Muscle of back (tissue), 11 donors: ENCODE measurements around the gene DENND4C. TPM values are rescaled to one million over a fixed set of nuclear protein-coding genes. Genes with fewer than 3 reads are reported as not detected.
"Not testable (repeated sequence)": the region's sequence is repeated elsewhere in the genome, so short reads cannot be mapped to it uniquely, and the experiment has no call there.

Experiments used
- DNase-seq, 3 donors: peaks; one replicate each; pipeline versions ENCODE4 v3.0.0 to v3.0.0-alpha.2; 2013
- polyA plus RNA-seq, 10 donors: library from polyadenylated mRNA; unstranded; fragments of 120-200 nt; gene quantifications; one replicate each; pipeline ENCODE4 v1.2.1, GENCODE V29; 2013; ENCODE audit not compliant: insufficient read length in 10 of 10

The DENND4C gene
- polyA plus RNA-seq, 10 donors = 19.3 to 35.5 (median 26.4) TPM

GRCh38 chr9:19265602-19266001, 35.1 kb downstream of the DENND4C start:
- DNase-seq = not testable (repeated sequence)

GRCh38 chr9:19266778-19267384, 36.4 kb downstream of the DENND4C start:
- not testable (repeated sequence) for DNase-seq

GRCh38 chr9:19269582-19269981, 39.1 kb downstream of the DENND4C start:
- no peak for DNase-seq

- DNase-seq = no peak
Observed at GRCh38 chr9:19270421-19270949, 40.0 kb downstream of the DENND4C start.

- no peak for DNase-seq
Observed at GRCh38 chr9:19271081-19271480, 40.6 kb downstream of the DENND4C start.

- no peak for DNase-seq
Observed at GRCh38 chr9:19281801-19282200, 51.3 kb downstream of the DENND4C start.

- no peak for DNase-seq
Observed at GRCh38 chr9:19283072-19283710, 52.7 kb downstream of the DENND4C start.

GRCh38 chr9:19284729-19285128, 54.2 kb downstream of the DENND4C start:
- no peak for DNase-seq

GRCh38 chr9:19286634-19287188, 56.2 kb downstream of the DENND4C start:
- peak in 2 of 3 donors; percentile 6 to 15 for DNase-seq

- DNase-seq = no peak
Observed at GRCh38 chr9:19288081-19288480, 57.6 kb downstream of the DENND4C start.

GRCh38 chr9:19290103-19290502, 59.6 kb downstream of the DENND4C start:
- DNase-seq = no peak

- peak in 1 of 3 donors; percentile 5 for DNase-seq
Observed at GRCh38 chr9:19294219-19294618, 63.7 kb downstream of the DENND4C start.

- DNase-seq = no peak
Observed at GRCh38 chr9:19298436-19299000, 68.0 kb downstream of the DENND4C start.

- no peak for DNase-seq
Observed at GRCh38 chr9:19303216-19303615, 72.7 kb downstream of the DENND4C start.

- no peak for DNase-seq
Observed at GRCh38 chr9:19306568-19306967, 76.1 kb downstream of the DENND4C start.

GRCh38 chr9:19310246-19310645, 79.8 kb downstream of the DENND4C start:
- no peak for DNase-seq

GRCh38 chr9:19313573-19313972, 83.1 kb downstream of the DENND4C start:
- no peak for DNase-seq

GRCh38 chr9:19320495-19320894, 90.0 kb downstream of the DENND4C start:
- no peak for DNase-seq

- no peak for DNase-seq
Observed at GRCh38 chr9:19331877-19332276, 101.4 kb downstream of the DENND4C start.

- no peak for DNase-seq
Observed at GRCh38 chr9:19336166-19336565, 105.7 kb downstream of the DENND4C start.

- DNase-seq = no peak
Observed at GRCh38 chr9:19342947-19343346, 112.5 kb downstream of the DENND4C start.

- no peak for DNase-seq
Observed at GRCh38 chr9:19358701-19359100, 128.2 kb downstream of the DENND4C start.

- DNase-seq = no peak
Observed at GRCh38 chr9:19369107-19369506, 138.6 kb downstream of the DENND4C start.
